ENCODE measurements around the gene ARMC8. TPM values are rescaled to one million over a fixed set of nuclear protein-coding genes. Genes with fewer than 3 reads are reported as not detected.

The ARMC8 gene
- total and polyA plus RNA-seq, 2 donors (not counting 1 experiment from before 2014, with no cell fraction given): 35.3 to 81.1 TPM

DNA sequence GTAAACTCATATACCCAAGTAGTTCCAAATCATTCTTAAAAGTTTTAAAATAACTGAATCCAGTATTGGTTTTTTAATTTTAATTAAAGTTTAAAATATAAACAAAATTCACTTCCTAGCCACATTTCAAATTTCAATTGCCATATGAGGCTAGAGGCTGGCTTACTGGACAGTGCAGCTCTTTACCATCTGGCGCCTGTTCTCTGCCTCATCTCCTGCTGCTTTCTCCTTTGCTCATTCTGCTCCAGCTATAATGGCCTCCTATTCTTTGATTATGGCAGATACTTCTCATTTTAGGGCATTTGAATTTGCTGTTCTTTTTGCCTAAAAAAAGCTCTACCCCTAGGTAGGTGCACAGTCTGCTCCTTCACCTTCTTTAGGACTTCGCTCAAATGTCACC, 19.1 kb downstream of the ARMC8 start:
- DNase-seq (no peak), ATAC-seq (ENCODE audit: low read depth) (no peak)
- Histone ChIP-seq H4K20me1 (ENCODE audit: control insufficient read depth, insufficient read depth, low read length, poor library complexity, severe bottlenecking) (peaks cover 77% of the 10 kb centered on the region), H3K27ac (ENCODE audit: low read length in 2 of 2) (no peak overlapping the region), H3K79me2 (ENCODE audit: control insufficient read depth, insufficient read depth, low read length) (peaks cover 80% of the 10 kb centered on the region), H3K36me3 (replicated peaks in 1 of 2; ENCODE audit: control extremely low read depth in 1 of 2, control insufficient read depth in 1 of 2, extremely low read depth in 1 of 2, insufficient read depth in 2 of 2, low read length in 1 of 2) (peaks cover 0 to 2% of the 10 kb centered on the region in 2 experiments), H3K4me2 (replicated peaks; ENCODE audit: low read depth, low read length, poor library complexity, severe bottlenecking) (no peak overlapping the region), H3K4me1 (ENCODE audit: control insufficient read depth in 2 of 2, insufficient read depth in 2 of 2, low read length in 2 of 2) (no peaks in the 10 kb centered on the region), H3K4me3 (ENCODE audit: control extremely low read depth in 1 of 5, extremely low read depth in 1 of 5, insufficient read depth in 1 of 5, low read depth in 2 of 5, low read length in 4 of 5) (no peak overlapping the region), H3K9me3 (ENCODE audit: control extremely low read depth in 1 of 3, control insufficient read depth in 2 of 3, insufficient read depth in 1 of 3, low read length in 2 of 3) (peaks cover 0 to 4% (median 0%) of the 10 kb centered on the region in 3 donors), H3K27me3 (replicated peaks in 1 of 4; ENCODE audit: control extremely low read depth in 1 of 4, control insufficient read depth in 3 of 4, insufficient read depth in 4 of 4, low read length in 3 of 4) (no peaks in the 10 kb centered on the region), H2AFZ (ENCODE audit: insufficient read depth, low read depth, low read length, poor library complexity, severe bottlenecking) (no peak overlapping the region), H3K9ac (ENCODE audit: low read length) (no peak overlapping the region)
- CTCF ChIA-PET: no interaction called here
- peaks cover 31% of the 10 kb centered on the region for H3K4me1 Mint-ChIP-seq
- H3K9me3 Mint-ChIP-seq (ENCODE audit: insufficient read depth): no peaks in the 10 kb centered on the region
- TF ChIP-seq EZH2 (IDR thresholded peaks at IDR 0.05; ENCODE audit: borderline replicate concordance, insufficient read depth, low read depth, low read length, poor library complexity, severe bottlenecking) (no peak), CTCF (IDR thresholded peaks at IDR 0.05) (no peak)
- H3K27ac Mint-ChIP-seq: no peak overlapping the region
- H3K27me3 Mint-ChIP-seq: no peaks in the 10 kb centered on the region
- intact Hi-C loops (cut with micrococcal nuclease): no loop called here
- POLR2A ChIA-PET: no interaction called here
- H3K4me3 Mint-ChIP-seq: no peak overlapping the region
- WGBS (ENCODE audit: insufficient coverage): no CpG with 5 or more reads among the region's 2 CpGs

GRCh38 chr3:138210528-138210927, 23.4 kb downstream of the ARMC8 start:
- no peak overlapping the region for H3K4me2 ChIP-seq (replicated peaks; ENCODE audit: low read depth, low read length, poor library complexity, severe bottlenecking)
- no peak overlapping the region for H3K9ac ChIP-seq (ENCODE audit: low read length)
- H3K4me3 Mint-ChIP-seq: no peak overlapping the region
- H3K9me3 ChIP-seq (ENCODE audit: control extremely low read depth in 1 of 3, control insufficient read depth in 2 of 3, insufficient read depth in 1 of 3, low read length in 2 of 3): peaks cover 0 to 4% (median 0%) of the 10 kb centered on the region in 3 donors
- H3K4me1 ChIP-seq (ENCODE audit: control insufficient read depth in 2 of 2, insufficient read depth in 2 of 2, low read length in 2 of 2): no peaks in the 10 kb centered on the region
- no CpG with 5 or more reads among the region's 3 CpGs for WGBS (ENCODE audit: insufficient coverage)
- peaks cover 42% of the 10 kb centered on the region for H3K79me2 ChIP-seq (ENCODE audit: control insufficient read depth, insufficient read depth, low read length)
- H3K27ac ChIP-seq (ENCODE audit: low read length in 2 of 2): no peak overlapping the region
- H3K27me3 ChIP-seq (replicated peaks in 1 of 4; ENCODE audit: control extremely low read depth in 1 of 4, control insufficient read depth in 3 of 4, insufficient read depth in 4 of 4, low read length in 3 of 4): no peaks in the 10 kb centered on the region
- ChIA-PET CTCF (no interaction called here), POLR2A (no interaction called here)
- H3K9me3 Mint-ChIP-seq (ENCODE audit: insufficient read depth): no peaks in the 10 kb centered on the region
- peaks cover 39% of the 10 kb centered on the region for H4K20me1 ChIP-seq (ENCODE audit: control insufficient read depth, insufficient read depth, low read length, poor library complexity, severe bottlenecking)
- no peaks in the 10 kb centered on the region for H3K27me3 Mint-ChIP-seq
- TF ChIP-seq EZH2 (IDR thresholded peaks at IDR 0.05; ENCODE audit: borderline replicate concordance, insufficient read depth, low read depth, low read length, poor library complexity, severe bottlenecking): no peak
- no peak for TF ChIP-seq CTCF (IDR thresholded peaks at IDR 0.05)
- no peak overlapping the region for H3K4me3 ChIP-seq (ENCODE audit: control extremely low read depth in 1 of 5, extremely low read depth in 1 of 5, insufficient read depth in 1 of 5, low read depth in 2 of 5, low read length in 4 of 5)
- ATAC-seq (ENCODE audit: low read depth) (no peak), DNase-seq (no peak)
- intact Hi-C loops (cut with micrococcal nuclease): no loop called here
- peaks cover 2 to 9% of the 10 kb centered on the region in 2 experiments for H3K36me3 ChIP-seq (replicated peaks in 1 of 2; ENCODE audit: control extremely low read depth in 1 of 2, control insufficient read depth in 1 of 2, extremely low read depth in 1 of 2, insufficient read depth in 2 of 2, low read length in 1 of 2)
- H3K4me1 Mint-ChIP-seq: peaks cover 9% of the 10 kb centered on the region
- H3K27ac Mint-ChIP-seq: no peak overlapping the region
- no peak overlapping the region for H2AFZ ChIP-seq (ENCODE audit: insufficient read depth, low read depth, low read length, poor library complexity, severe bottlenecking)

Measured in B cell (primary cell).